ENCODE measurements around the gene ARMC5.

ARMC5 gene

GRCh38 chr16:31513126-31513525 lies 53.8 kb downstream of the ARMC5 start:
- no peak overlapping the region for H3K27ac ChIP-seq (ENCODE audit: insufficient read depth, low read length, poor library complexity, severe bottlenecking)
- H3K9me3 ChIP-seq (ENCODE audit: control insufficient read depth, low read length): no peaks in the 10 kb centered on the region
- no peaks in the 10 kb centered on the region for H3K27me3 ChIP-seq (replicated peaks; ENCODE audit: control insufficient read depth, insufficient read depth, low read length, poor library complexity, severe bottlenecking)
- H3K4me1 ChIP-seq (ENCODE audit: control insufficient read depth, insufficient read depth, low read length, poor library complexity, severe bottlenecking): peaks cover 10% of the 10 kb centered on the region
- H3K36me3 ChIP-seq (ENCODE audit: control insufficient read depth, insufficient read depth, low read length): no peaks in the 10 kb centered on the region
- H3K4me3 ChIP-seq (ENCODE audit: insufficient read depth, low read depth, low read length, poor library complexity, severe bottlenecking): no peak overlapping the region
- no peak for DNase-seq

- Histone ChIP-seq H3K27me3 (replicated peaks; ENCODE audit: control insufficient read depth, insufficient read depth, low read length, poor library complexity, severe bottlenecking) (no peaks in the 10 kb centered on the region), H3K9me3 (ENCODE audit: control insufficient read depth, low read length) (no peaks in the 10 kb centered on the region), H3K27ac (ENCODE audit: insufficient read depth, low read length, poor library complexity, severe bottlenecking) (no peak overlapping the region), H3K4me3 (ENCODE audit: insufficient read depth, low read depth, low read length, poor library complexity, severe bottlenecking) (no peak overlapping the region), H3K4me1 (ENCODE audit: control insufficient read depth, insufficient read depth, low read length, poor library complexity, severe bottlenecking) (peaks cover 9% of the 10 kb centered on the region), H3K36me3 (ENCODE audit: control insufficient read depth, insufficient read depth, low read length) (no peaks in the 10 kb centered on the region)
- DNase-seq: no peak
These were observed 54.6 kb downstream of the ARMC5 start for GRCh38 chr16:31513884-31514283.

Measured in effector memory CD4-positive, alpha-beta T cell (primary cell).